Measurements from ENCODE around the gene HPN. TPM values are rescaled to one million over a fixed set of nuclear protein-coding genes. Genes with fewer than 3 reads are reported as not detected.

The HPN gene
- total and polyA plus RNA-seq, 2 of the 13 experiments (the other 11 are each of a cell fraction or from before 2014, with no cell fraction given) = 46.7 to 261 TPM

DNA sequence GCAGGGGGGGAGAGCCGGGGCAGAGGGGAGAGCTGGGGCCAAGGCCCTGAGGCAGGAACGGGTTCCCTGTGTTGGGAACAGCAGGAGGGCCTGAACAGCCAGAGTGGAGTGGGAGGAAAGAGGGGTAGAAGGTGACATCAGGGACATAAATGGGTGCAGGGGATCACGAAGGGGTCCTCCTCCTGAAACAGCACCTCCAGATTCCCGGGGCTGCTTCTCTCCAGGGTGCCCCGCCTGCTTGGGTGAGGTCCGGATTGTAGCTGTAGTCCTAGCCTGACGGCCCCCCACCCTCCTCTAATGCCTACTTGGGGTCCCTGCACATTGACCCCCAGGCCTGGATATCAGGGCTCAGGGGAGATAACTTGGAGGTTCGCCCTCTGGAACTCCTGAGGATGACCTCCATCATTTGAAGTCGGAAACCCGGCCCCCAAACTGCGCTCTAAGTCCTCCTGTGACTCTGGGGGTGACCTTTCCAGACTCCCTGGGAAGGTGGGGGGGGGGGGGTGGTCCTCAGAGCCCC, 11.7 kb upstream of the HPN start (continued):
- TF ChIP-seq, protein P1, sequence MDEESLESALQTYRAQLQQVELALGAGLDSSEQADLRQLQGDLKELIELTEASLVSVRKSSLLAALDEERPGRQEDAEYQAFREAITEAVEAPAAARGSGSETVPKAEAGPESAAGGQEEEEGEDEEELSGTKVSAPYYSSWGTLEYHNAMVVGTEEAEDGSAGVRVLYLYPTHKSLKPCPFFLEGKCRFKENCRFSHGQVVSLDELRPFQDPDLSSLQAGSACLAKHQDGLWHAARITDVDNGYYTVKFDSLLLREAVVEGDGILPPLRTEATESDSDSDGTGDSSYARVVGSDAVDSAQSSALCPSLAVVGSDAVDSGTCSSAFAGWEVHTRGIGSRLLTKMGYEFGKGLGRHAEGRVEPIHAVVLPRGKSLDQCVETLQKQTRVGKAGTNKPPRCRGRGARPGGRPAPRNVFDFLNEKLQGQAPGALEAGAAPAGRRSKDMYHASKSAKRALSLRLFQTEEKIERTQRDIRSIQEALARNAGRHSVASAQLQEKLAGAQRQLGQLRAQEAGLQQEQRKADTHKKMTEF (CRISPR knock-in tag; IDR thresholded peaks at IDR 0.05) = peak; percentile 28; the same call in 1 of the 2 replicates
- TF ChIP-seq RBM39 (IDR thresholded peaks at IDR 0.05; ENCODE audit: low read depth, low read length, poor library complexity, severe bottlenecking) (peak; percentile 55), ZNF383 (CRISPR knock-in tag; IDR thresholded peaks at IDR 0.05; ENCODE audit: borderline replicate concordance) (no peak), ZNF776 (CRISPR knock-in tag; IDR thresholded peaks at IDR 0.05) (0 out of 2 replicates have a peak, but pooled peaks have one; percentile 25), SNRNP70 (IDR thresholded peaks at IDR 0.05; ENCODE audit: low read depth, low read length) (no peak), SSRP1 (CRISPR knock-in tag; IDR thresholded peaks at IDR 0.05) (no peak), ZZZ3 (CRISPR knock-in tag; IDR thresholded peaks at IDR 0.05; ENCODE audit: borderline replicate concordance) (no peak), PHF21A (CRISPR knock-in tag; IDR thresholded peaks at IDR 0.05) (no peak), MAFG (CRISPR knock-in tag; IDR thresholded peaks at IDR 0.05) (no peak), SP2 (CRISPR knock-in tag; IDR thresholded peaks at IDR 0.05) (no peak), NR1H2 (CRISPR knock-in tag; IDR thresholded peaks at IDR 0.05; ENCODE audit: borderline replicate concordance, low read depth) (no peak), HOXD1 (CRISPR knock-in tag; IDR thresholded peaks at IDR 0.05) (no peak), FOXK2 (IDR thresholded peaks at IDR 0.05) (no peak), MTA1 (CRISPR knock-in tag; IDR thresholded peaks at IDR 0.05; ENCODE audit: borderline replicate concordance) (no peak), ZBTB7B (CRISPR knock-in tag; IDR thresholded peaks at IDR 0.05) (no peak)
- TF ChIP-seq, protein P2, sequence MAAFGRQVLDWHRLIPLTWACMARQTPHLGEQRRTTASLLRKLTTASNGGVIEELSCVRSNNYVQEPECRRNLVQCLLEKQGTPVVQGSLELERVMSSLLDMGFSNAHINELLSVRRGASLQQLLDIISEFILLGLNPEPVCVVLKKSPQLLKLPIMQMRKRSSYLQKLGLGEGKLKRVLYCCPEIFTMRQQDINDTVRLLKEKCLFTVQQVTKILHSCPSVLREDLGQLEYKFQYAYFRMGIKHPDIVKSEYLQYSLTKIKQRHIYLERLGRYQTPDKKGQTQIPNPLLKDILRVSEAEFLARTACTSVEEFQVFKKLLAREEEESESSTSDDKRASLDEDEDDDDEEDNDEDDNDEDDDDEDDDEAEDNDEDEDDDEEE (CRISPR knock-in tag; IDR thresholded peaks at IDR 0.05) = no peak
- TF ChIP-seq, protein P3, sequence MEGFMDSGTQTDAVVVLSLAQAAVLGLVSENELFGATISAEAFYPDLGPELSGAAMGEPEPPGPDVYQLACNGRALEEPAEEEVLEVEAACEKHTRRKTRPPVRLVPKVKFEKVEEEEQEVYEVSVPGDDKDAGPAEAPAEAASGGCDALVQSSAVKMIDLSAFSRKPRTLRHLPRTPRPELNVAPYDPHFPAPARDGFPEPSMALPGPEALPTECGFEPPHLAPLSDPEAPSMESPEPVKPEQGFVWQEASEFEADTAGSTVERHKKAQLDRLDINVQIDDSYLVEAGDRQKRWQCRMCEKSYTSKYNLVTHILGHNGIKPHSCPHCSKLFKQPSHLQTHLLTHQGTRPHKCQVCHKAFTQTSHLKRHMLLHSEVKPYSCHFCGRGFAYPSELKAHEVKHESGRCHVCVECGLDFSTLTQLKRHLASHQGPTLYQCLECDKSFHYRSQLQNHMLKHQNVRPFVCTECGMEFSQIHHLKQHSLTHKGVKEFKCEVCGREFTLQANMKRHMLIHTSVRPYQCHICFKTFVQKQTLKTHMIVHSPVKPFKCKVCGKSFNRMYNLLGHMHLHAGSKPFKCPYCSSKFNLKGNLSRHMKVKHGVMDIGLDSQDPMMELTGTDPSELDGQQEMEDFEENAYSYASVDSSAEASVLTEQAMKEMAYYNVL (CRISPR knock-in tag; IDR thresholded peaks at IDR 0.05; ENCODE audit: borderline replicate concordance) = 0 out of 2 replicates have a peak, but pooled peaks have one; percentile 43
- TF ChIP-seq, protein P4, sequence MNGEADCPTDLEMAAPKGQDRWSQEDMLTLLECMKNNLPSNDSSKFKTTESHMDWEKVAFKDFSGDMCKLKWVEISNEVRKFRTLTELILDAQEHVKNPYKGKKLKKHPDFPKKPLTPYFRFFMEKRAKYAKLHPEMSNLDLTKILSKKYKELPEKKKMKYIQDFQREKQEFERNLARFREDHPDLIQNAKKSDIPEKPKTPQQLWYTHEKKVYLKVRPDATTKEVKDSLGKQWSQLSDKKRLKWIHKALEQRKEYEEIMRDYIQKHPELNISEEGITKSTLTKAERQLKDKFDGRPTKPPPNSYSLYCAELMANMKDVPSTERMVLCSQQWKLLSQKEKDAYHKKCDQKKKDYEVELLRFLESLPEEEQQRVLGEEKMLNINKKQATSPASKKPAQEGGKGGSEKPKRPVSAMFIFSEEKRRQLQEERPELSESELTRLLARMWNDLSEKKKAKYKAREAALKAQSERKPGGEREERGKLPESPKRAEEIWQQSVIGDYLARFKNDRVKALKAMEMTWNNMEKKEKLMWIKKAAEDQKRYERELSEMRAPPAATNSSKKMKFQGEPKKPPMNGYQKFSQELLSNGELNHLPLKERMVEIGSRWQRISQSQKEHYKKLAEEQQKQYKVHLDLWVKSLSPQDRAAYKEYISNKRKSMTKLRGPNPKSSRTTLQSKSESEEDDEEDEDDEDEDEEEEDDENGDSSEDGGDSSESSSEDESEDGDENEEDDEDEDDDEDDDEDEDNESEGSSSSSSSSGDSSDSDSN (CRISPR knock-in tag; IDR thresholded peaks at IDR 0.05) = no peak
- TF ChIP-seq, protein P5, sequence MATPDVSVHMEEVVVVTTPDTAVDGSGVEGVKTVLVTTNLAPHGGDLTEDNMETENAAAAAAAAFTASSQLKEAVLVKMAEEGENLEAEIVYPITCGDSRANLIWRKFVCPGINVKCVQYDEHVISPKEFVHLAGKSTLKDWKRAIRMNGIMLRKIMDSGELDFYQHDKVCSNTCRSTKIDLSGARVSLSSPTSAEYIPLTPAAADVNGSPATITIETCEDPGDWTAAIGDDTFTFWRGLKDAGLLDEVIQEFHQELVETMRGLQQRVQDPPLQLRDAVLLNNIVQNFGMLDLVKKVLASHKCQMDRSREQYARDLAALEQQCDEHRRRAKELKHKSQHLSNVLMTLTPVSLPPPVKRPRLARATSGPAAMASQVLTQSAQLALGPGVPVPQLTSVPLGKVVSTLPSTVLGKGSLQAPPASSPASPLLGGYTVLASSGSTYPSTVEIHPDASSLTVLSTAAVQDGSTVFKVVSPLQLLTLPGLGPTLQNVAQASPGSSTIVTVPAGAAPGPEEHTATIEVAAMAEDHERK (CRISPR knock-in tag; IDR thresholded peaks at IDR 0.05; ENCODE audit: low read depth) = no peak
